Stimulated activated naive CD8-positive, alpha-beta T cell treated with anti-CD3 and anti-CD28 coated beads, Interleukin-15, amount 100 ng/mL, for 72 hours (primary cell): ENCODE measurements around the gene ETV3.

Source experiments
- ATAC-seq: fragments of 150-1000 bp; cut with Tn5 transposase; 2 replicates; pipeline ENCODE4 v1.10.0; 2021; ENCODE audit warnings: mild to moderate bottlenecking, moderate library complexity
- DNase-seq, 2 donors: peaks; one replicate each; pipeline ENCODE4 v3.0.0; 2021 to 2022
- H3K27ac Mint-ChIP-seq, 2 donors: one replicate each; pipeline ENCODE4 v1.8.0; 2022; ENCODE audit warnings: mild to moderate bottlenecking in 2 of 2, mixed read lengths in 2 of 2, moderate library complexity in 2 of 2
- H3K27me3 Mint-ChIP-seq: one replicate; pipeline ENCODE4 v1.8.0; 2022; ENCODE audit warnings: mixed read lengths
- H3K4me1 Mint-ChIP-seq: one replicate; pipeline ENCODE4 v1.8.0; 2022; ENCODE audit warnings: mild to moderate bottlenecking, mixed read lengths
- H3K4me3 Mint-ChIP-seq, 2 donors: one replicate each; pipeline ENCODE4 v1.8.0; 2022; ENCODE audit warnings: mild to moderate bottlenecking in 2 of 2, mixed read lengths in 2 of 2, moderate library complexity in 1 of 2
- H3K9me3 Mint-ChIP-seq, 2 donors: one replicate each; pipeline ENCODE4 v1.8.0; 2022; ENCODE audit warnings: mixed read lengths in 2 of 2

ETV3 gene

DNA sequence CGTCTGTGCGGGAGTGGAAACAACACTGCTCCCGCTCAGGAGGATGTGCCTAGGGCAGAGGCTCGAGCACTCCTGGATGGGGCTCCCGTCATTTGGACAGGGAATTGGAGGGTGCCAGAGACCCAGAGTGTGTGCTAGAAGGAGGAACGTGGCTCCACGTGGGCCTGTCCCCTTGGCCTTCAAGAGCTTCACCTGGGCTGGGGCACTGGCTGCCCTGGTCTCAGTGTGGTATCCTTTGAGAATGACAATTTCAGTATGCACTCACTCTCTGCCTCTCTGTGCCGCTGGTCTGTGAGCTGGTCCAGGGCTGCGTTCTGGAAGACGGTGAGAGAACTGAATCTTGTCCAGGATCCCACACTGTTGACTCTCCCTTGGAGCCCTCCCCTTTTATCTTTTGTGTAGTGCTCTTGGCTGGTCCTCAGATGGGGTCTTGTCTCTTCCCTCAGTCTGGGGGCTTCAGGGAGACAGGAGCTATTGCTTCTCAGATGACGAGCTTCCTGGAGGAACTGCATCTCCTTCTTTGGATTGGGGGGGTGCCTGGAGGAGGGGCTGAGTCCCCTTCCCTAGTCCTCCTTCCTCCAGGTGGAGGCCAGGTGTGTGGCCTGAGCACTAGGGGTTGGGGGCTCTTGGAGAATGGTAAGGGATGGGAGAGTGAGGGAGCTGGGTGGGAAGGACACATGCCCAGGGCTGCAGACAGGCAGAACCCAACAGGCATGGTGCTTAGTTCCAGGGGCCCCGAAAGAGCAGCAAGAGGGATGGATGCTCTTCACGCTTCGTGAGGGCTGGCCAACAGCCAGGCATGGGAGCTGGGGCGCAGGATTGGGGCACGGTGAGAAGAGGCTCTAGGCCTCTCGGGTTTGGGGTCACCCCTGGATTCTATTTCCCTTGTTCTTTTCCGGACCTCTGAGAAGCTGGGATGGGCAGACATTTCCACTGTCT is 23.7 kb downstream of the ETV3 start:
- no peak for DNase-seq
- peaks cover 23% of the 10 kb centered on the region for H3K27me3 Mint-ChIP-seq
- H3K4me3 Mint-ChIP-seq: no peak overlapping the region

DNA sequence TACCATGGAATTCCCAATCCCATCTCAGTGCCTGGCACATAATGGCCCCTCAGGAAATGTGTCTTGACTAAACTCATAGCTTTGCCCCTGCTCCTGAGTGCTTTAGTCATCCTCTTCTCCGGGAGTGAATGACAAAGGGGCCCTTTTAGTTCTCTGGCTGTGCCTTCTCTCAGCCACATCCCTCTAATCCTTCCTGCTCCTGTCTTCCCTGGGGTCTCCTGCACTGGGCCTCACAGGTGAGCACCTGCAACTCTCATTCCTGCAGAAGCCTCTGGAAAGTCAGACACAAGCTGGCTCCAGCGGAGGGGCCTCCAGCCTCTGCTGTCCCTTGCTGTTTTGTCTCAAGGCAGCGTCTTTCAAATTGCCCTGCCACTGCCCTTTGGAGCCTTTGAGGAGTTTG is 24.6 kb downstream of the ETV3 start:
- H3K27ac Mint-ChIP-seq: no peak overlapping the region

More for the DNA sequence above, 23.7 kb downstream of the ETV3 start:
- peaks cover 16% of the 10 kb centered on the region for H3K4me1 Mint-ChIP-seq
- H3K27ac Mint-ChIP-seq: peak overlapping the region; percentile 20 to 40
- no peaks in the 10 kb centered on the region for H3K9me3 Mint-ChIP-seq
- no peak for ATAC-seq

DNA sequence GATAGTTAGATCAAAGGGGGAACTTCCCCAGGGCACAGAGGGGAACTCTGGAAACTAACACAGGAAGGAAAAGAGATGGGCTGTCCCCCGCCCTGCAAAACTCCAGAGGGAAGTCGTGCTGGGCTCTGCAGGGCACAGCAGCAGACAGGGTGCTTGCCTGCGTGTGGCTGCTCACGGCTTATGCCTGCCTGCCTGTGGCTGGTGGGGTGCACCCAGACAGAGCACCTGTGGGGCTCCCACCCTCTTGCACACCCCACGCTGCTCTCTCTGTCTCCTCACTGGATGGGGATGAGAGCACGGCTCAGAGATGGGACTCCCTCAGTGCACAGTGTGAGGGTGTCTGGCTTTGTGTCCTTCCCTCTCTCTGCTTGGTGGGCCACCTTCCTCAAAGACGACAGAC is 25.1 kb downstream of the ETV3 start:
- H3K27me3 Mint-ChIP-seq: peaks cover 35% of the 10 kb centered on the region
- peaks cover 16% of the 10 kb centered on the region for H3K4me1 Mint-ChIP-seq
- H3K27ac Mint-ChIP-seq: peak overlapping the region in 1 of 2 donors; percentile 72

More for the DNA sequence above, 24.6 kb downstream of the ETV3 start:
- DNase-seq (no peak), ATAC-seq (no peak)
- no peaks in the 10 kb centered on the region for H3K9me3 Mint-ChIP-seq
- H3K27me3 Mint-ChIP-seq: peaks cover 30% of the 10 kb centered on the region
- no peak overlapping the region for H3K4me3 Mint-ChIP-seq
- H3K4me1 Mint-ChIP-seq: peaks cover 16% of the 10 kb centered on the region

DNA sequence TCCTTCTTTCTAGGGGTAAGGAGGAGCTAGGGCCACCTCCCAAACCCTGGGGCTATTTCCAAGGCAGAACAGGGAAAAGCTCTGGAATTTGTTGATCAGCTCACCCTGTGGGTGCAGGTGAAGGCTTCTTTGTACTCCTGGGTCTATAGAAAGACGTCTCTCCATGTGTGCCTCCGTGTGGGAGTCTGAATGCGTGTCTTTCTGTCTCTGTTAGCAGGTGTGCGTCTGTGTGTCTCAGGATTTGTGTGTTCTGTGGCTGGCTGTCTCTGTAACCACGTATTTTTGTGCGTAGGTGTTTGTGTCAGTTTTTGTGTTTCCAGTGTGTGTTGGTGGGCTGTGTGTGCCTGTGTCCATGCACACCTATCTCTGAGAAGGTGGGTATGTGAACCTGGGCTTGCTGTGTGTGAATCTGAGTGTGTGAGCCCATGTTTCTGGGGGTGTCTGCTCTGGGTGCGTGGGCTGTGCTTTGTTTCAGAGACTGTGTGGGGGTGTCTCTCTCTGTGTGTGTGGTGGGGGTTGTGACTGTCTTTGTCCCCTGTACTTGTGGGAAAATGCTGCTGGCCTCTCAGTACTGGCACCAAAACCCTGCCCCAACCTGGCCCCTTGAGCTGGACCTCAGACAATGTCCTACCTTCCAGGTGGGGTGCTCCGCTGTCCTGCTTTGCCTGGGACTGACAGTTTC is 25.9 kb downstream of the ETV3 start:
- H3K4me3 Mint-ChIP-seq: no peak overlapping the region
- DNase-seq (no peak), ATAC-seq (no peak)
- peaks cover 9% of the 10 kb centered on the region for H3K4me1 Mint-ChIP-seq
- peaks cover 43% of the 10 kb centered on the region for H3K27me3 Mint-ChIP-seq
- no peaks in the 10 kb centered on the region for H3K9me3 Mint-ChIP-seq
- H3K27ac Mint-ChIP-seq: no peak overlapping the region

More for the DNA sequence above, 25.1 kb downstream of the ETV3 start:
- Mint-ChIP-seq H3K9me3 (no peaks in the 10 kb centered on the region), H3K4me3 (no peak overlapping the region)
- DNase-seq (no peak), ATAC-seq (no peak)

DNA sequence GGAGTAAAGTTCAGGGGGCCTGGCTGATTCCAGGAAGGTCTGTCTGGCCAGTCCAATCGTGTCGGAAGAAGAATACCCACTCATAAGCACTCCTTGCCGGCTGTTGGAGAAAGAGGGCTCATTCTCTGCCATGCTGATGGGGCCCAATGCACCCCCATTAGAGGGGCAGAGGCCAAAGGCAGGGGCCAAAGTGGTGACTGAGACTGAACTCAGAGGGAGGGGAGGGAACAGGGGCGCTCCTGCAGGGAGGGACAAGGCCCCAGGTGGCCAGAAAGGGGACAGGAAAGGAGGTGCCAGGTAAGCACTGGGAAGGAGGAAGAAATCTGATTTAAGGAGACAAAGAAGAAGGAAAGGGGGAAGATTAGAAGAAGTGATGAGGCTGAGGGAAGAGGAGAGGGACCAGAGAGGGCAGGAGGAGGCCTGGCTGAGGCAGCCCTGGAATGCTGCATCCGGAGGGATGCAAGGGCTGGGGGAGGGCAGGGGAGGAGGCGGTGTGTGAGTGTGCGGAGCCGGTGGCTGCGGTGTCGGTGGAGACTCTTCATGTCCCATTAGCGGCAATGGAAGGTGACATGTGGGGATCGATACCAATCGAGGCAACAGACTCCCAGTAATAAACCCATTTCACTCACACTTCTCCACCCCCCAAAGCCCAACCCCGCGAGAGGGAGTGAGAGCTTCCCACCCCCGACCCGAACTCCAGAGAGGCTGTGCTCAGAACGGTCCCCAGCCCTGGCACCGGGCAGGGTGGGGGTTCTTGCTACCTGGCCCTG is 26.6 kb downstream of the ETV3 start:
- no peak for ATAC-seq
- peak overlapping the region; percentile 68 to 84 for H3K27ac Mint-ChIP-seq
- H3K4me1 Mint-ChIP-seq: peaks cover 14% of the 10 kb centered on the region
- DNase-seq: no peak
- H3K4me3 Mint-ChIP-seq: no peak overlapping the region
- H3K9me3 Mint-ChIP-seq: no peaks in the 10 kb centered on the region
- H3K27me3 Mint-ChIP-seq: peaks cover 50% of the 10 kb centered on the region

DNA sequence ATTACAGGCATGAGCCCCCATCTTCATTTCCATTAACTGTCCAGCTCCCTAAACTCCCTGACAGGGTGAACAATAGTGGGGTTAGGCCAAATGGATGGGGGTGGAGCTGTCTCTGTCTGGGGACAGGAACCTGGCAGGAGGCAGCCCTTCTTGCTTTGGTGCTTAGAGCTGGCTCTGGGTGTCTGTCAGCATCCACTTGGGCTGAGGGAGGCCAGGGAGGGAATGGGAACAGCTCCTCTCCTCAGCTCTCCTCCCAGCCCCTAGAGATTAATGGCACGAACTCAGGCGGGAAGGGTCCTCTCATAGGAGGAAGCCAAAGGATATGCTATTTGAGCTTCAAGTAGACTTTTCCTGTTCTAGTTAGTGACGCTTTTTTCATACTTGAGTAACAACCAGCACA is 27.5 kb downstream of the ETV3 start:
- DNase-seq (no peak), ATAC-seq (no peak)
- Mint-ChIP-seq H3K27me3 (peaks cover 59% of the 10 kb centered on the region), H3K4me3 (no peak overlapping the region), H3K27ac (peak overlapping the region; percentile 14 to 68), H3K4me1 (peaks cover 22% of the 10 kb centered on the region), H3K9me3 (no peaks in the 10 kb centered on the region)

DNA sequence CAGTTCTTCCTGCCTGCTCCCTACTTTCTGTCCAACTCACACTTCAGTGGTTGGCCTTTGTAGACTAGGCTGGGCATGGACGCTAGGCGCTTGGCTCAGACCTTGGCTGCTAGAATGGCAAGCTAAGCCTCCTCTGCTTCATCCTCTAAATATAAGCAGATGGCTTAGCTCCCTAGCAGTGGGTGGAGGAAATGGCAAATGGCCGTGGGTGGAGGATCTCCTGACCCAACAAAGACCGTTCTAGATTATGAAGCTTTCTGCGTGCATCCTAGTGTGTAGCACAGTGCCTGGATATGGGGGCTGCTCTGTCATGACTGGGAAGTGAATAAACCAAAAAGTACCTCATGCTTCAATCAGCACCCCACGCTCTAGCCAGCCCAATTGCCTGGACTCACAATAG is 28.2 kb downstream of the ETV3 start:
- ATAC-seq (no peak), DNase-seq (no peak)
- H3K27ac Mint-ChIP-seq: peak overlapping the region in 1 of 2 donors; percentile 14
- H3K4me1 Mint-ChIP-seq: peaks cover 22% of the 10 kb centered on the region
- peaks cover 65% of the 10 kb centered on the region for H3K27me3 Mint-ChIP-seq
- H3K9me3 Mint-ChIP-seq: no peaks in the 10 kb centered on the region
- H3K4me3 Mint-ChIP-seq: no peak overlapping the region

DNA sequence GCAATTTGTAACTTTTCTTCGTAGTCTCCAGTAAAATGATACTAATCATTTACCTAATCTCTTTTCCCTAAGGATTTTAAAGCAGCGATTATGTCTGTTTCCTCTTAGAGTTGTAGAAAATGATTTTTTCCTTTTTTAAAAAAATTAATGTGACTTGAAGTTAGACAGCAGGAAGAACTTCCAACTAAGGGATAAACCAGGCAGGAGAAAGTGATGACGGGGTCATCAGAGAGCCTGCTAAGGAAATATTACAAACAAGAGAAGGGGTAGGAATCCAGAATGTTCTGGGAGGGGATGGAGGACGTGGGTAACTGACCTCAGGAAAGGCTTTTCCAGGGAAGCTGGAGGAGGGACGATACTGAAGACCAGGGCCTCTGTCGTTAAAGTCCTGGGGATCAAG is 29.7 kb downstream of the ETV3 start:
- DNase-seq (no peak), ATAC-seq (no peak)
- Mint-ChIP-seq H3K9me3 (no peaks in the 10 kb centered on the region), H3K4me1 (peaks cover 30% of the 10 kb centered on the region), H3K27ac (no peak overlapping the region), H3K4me3 (no peak overlapping the region), H3K27me3 (peaks cover 77% of the 10 kb centered on the region)

DNA sequence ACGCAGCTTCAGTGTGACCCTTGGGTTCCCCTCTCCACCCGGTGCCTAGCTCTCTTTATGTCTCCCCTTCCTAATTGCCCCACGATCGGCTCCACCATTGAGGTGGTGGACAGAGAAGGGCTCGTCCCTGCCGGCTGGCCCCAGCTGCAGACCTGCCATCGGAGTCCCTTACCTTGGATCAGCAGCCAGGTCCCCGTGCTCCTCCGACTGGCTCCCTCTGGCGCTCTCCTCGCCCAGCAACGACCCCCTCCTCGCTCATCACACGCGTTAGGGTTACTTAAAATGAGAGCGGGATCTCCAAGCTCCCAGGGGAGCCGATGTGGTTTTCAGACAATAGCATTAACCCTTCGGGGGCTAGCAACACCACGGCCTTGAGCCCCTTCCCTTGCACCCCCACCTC is 30.5 kb downstream of the ETV3 start:
- Mint-ChIP-seq H3K4me3 (no peak overlapping the region), H3K27me3 (peaks cover 76% of the 10 kb centered on the region), H3K9me3 (no peaks in the 10 kb centered on the region), H3K4me1 (peaks cover 30% of the 10 kb centered on the region), H3K27ac (peak overlapping the region in 1 of 2 donors; percentile 3)
- DNase-seq (no peak), ATAC-seq (no peak)

DNA sequence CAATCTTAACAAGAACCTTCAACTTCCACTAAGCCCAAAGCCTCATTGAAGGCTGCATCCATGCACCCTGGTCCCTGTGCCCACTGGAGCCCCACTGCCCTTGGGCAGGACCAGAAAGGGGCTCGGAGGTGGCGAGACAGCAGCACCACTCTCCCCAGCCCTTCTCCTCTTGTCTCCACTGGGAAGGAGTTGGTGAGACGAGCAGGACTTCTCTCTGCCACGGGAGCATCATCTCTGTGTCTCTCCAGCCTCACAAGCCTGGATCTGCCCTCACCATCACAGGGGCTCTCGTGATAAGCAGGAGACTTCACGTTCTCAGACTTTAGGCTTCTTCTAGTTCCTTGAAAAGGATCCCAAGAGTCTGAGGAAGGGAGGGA is 31.4 kb downstream of the ETV3 start:
- peaks cover 67% of the 10 kb centered on the region for H3K27me3 Mint-ChIP-seq
- no peaks in the 10 kb centered on the region for H3K9me3 Mint-ChIP-seq
- H3K4me1 Mint-ChIP-seq: peaks cover 23% of the 10 kb centered on the region
- H3K27ac Mint-ChIP-seq: peak overlapping the region; percentile 21 to 51
- no peak overlapping the region for H3K4me3 Mint-ChIP-seq
- peak; percentile 10 for ATAC-seq
- DNase-seq: no peak

DNA sequence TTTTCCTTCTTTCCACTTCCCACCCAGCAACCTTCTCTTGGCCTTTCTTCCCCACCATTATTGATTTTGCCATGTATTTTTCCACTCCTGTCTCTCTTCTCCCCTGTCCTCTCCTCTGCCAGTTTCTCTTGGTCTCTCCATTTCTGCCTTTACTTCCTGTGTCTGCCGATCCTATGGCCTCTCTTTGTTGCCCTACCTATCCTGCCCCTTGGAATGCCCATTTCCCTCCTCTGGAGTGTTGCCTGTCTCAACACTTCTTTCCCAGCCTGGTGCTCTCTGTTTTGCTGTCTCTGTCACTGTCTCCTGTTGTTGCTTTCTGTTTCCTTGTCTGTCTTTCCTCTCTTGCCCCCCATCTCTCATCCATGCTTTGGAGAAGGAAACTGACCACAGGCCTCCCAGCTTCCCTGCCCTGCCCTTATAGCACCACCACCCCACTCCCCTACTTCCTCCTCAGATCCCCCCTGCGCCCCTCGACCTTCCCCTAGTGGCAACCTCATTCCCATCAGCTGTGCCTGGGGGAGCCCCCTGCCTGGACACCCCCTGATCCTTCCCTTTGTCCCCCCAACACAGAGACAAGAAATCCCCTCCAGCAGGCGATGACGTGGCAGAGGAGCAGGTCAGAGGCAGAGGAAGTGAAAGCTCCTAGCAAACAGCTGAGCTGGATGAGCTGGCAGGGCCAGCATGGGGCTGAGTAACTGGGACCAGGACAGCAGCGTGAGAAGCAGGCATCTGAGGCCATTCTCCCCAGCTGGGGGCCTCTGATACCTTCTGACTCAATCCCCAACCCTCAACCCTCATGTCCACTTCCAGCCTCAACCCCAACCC is 32.0 kb downstream of the ETV3 start:
- no peaks in the 10 kb centered on the region for H3K9me3 Mint-ChIP-seq
- H3K27me3 Mint-ChIP-seq: peaks cover 61% of the 10 kb centered on the region
- DNase-seq (peak in 1 of 2 donors; percentile 62), ATAC-seq (peak; percentile 95)
- peaks cover 23% of the 10 kb centered on the region for H3K4me1 Mint-ChIP-seq
- H3K27ac Mint-ChIP-seq: peak overlapping the region; percentile 61 to 83
- H3K4me3 Mint-ChIP-seq: peak overlapping the region; percentile 4 to 30

DNA sequence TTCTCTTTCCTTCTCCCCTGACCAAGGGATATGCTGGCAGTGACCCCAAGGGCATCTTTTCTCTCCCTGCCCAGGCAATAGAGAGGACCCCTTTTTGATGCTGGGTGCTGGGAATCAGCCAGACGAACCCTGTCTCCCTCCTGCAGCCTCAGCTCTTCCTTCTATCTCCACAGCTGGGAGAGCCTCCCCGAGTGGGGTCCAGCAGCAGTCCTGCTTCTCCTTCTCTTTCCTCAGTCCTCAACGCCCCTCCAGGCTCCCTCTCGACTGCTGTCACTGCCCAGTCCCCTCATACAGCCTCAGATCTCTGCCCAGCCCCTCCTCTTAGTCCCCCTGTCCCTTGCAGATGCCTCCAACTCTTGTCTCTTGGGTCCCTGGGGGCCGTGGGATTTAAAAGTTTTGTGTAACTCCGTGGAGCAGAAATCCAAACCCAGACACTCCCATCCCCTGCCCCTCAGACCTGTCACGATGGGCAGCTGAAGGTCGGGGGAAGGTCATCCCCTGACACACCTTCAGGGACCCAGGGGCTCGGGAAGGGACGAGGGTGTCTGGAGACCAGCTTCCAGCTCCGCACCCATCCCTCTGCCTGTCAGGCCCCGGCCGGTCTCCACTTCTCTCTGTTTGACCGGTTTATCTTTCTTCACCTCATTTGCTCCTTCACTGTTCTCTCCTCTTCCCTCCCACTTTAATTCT is 32.8 kb downstream of the ETV3 start:
- H3K27me3 Mint-ChIP-seq: peaks cover 57% of the 10 kb centered on the region
- no peaks in the 10 kb centered on the region for H3K9me3 Mint-ChIP-seq
- DNase-seq (no peak), ATAC-seq (no peak)
- no peak overlapping the region for H3K4me3 Mint-ChIP-seq
- peaks cover 23% of the 10 kb centered on the region for H3K4me1 Mint-ChIP-seq
- peak overlapping the region in 1 of 2 donors; percentile 83 for H3K27ac Mint-ChIP-seq

DNA sequence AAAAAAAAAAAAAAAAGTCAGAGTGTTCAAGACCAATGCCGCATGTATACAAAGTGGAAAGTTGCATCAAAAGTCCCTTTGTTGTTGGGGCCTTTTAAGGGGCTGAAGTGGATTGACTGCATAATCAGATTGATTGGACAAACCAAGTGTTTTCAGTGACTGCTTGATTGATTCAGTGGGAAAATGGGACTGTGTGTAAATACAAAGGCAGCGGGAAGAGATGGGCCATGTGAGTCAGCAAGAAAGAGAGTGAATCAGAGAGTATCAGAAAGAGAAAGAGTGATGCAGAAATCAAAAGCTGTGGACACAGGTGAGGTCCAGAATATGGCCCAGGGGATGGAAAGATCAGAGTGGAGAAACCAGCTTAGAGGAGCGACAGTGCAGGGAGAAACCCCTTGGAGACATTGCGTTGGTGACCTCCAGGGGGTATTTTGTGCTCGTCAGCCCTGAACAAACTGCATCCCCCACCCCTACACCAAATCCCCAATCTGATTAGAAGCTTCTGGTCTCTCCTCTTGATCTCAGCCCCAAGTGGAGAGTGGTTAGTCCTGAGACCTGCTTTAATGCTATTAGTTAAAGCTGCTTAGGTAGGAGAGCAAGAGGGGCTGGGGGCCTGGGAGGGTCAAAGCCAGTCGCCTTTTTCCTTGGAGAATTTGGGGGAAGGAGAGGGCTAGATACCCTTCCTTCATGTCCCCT is 33.4 kb downstream of the ETV3 start:
- no peak for ATAC-seq
- H3K9me3 Mint-ChIP-seq: no peaks in the 10 kb centered on the region
- no peak overlapping the region for H3K4me3 Mint-ChIP-seq
- no peak overlapping the region for H3K27ac Mint-ChIP-seq
- H3K27me3 Mint-ChIP-seq: peaks cover 57% of the 10 kb centered on the region
- peaks cover 23% of the 10 kb centered on the region for H3K4me1 Mint-ChIP-seq
- no peak for DNase-seq

DNA sequence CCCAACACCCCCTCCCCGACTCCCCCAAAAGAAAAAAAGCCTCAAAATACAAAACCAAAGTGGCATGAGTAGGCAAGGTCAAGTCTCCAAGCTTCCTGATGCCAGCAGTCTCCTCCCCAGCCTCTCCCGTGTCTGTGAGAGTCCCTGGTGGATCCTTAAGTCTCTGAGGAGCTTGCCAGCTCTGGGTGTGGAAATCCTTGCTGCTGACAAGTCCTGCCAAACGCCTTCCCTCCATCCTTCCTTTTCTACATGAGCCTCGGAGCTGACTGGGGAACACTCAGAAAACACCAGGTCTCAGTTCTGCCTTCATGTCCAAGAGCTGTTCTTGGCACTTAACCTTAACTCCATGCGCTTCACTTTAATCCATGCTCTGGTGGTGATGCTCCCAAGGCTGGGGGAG is 34.9 kb downstream of the ETV3 start:
- ATAC-seq (no peak), DNase-seq (no peak)
- no peaks in the 10 kb centered on the region for H3K9me3 Mint-ChIP-seq
- H3K4me3 Mint-ChIP-seq: no peak overlapping the region
- H3K4me1 Mint-ChIP-seq: peaks cover 38% of the 10 kb centered on the region
- H3K27me3 Mint-ChIP-seq: peaks cover 47% of the 10 kb centered on the region
- H3K27ac Mint-ChIP-seq: no peak overlapping the region
